Pancreas (tissue), 10 donors: ENCODE results near the gene GOLT1A. TPM values are rescaled to one million over a fixed set of nuclear protein-coding genes. Genes with fewer than 3 reads are reported as not detected.

ENCODE experiments used
- ATAC-seq, 4 donors: fragments of 200-7000 bp; cut with Tn5 transposase; one replicate each; pipeline versions ENCODE4 v1.8.0 to v1.9.1; 2020; ENCODE audit warnings: mild to moderate bottlenecking in 4 of 4, moderate library complexity in 4 of 4
- DNase-seq, 6 donors: peaks; one replicate each; pipeline ENCODE4 v3.0.0-alpha.2; 2020
- FAIRE-seq: peaks from 2 replicates; lab custom pipeline; 2012; peaks lifted over from hg19 to GRCh38; lab: Jason Lieb, UNC
- H3K27ac ChIP-seq, 4 donors: fragments of 200-600 bp; sonication (generic); 1 replicate in 3 of 4; 2 replicates in 1 of 4; pipeline versions ENCODE4 v1.5.0 to v1.8.0; 2020
- H3K27me3 ChIP-seq, 4 donors: fragments of 200-600 bp; one replicate each; pipeline ENCODE4 v1.8.0; 2021
- H3K36me3 ChIP-seq, 3 donors: fragments of 200-600 bp; sonication (generic) in 1 of 3; one replicate each; pipeline versions ENCODE4 v1.5.0 to v1.8.0; 2020 to 2021
- H3K4me1 ChIP-seq, 3 donors: fragments of 200-600 bp; one replicate each; pipeline ENCODE4 v1.8.0; 2021
- H3K4me3 ChIP-seq, 4 donors: fragments of 200-600 bp; sonication (generic) in 2 of 4; one replicate each; pipeline versions ENCODE4 v1.5.0 to v1.8.0; 2020 to 2021
- H3K9me3 ChIP-seq, 4 donors: fragments of 200-600 bp; one replicate each; pipeline ENCODE4 v1.8.0; 2021
- CTCF ChIP-seq, 4 donors: fragments of 200-600 bp; sonication (generic) in 3 of 4; IDR thresholded peaks; one replicate each; pipeline versions ENCODE4 v1.5.0 to v1.8.0; 2021; ENCODE audit warnings: antibody characterized with exemption in 4 of 4
- WGBS, 2 donors: extraction: QIAGEN DNeasy Blood & Tissue Kit; methylation state at CpG; one replicate each; pipeline ENCODE4 v1.1.7; 2013; 5-methylcytosine and 5-hydroxymethylcytosine counted together
- intact Hi-C, 3 donors: fragments of 100-400 bp; cut with DNase I; formaldehyde crosslinking; loops; one replicate each; pipeline versions ENCODE4 v1.11.1 to v1.14.2; 2022
- polyA plus RNA-seq, 2 donors: library from polyadenylated mRNA; stranded (reverse); fragments of 200-250 nt; gene quantifications; one replicate each; pipeline ENCODE4 v1.2.3, GENCODE V29; 2013
- total RNA-seq, 6 donors: library from RNA; stranded (reverse); fragmentation: NEBNext Ultra II Directional in 4 of 6; extraction: Animal tissue kit (Norgen Biotek cat#: 25700) in 4 of 6; gene quantifications; one replicate each; pipeline versions ENCODE4 v1.2.1 to v1.2.4, GENCODE V29; 2021 to 2023
- donor health status: healthy with polysubstance abuse.
- donor health status: DM: no; HTN: no; CAD: no; lungs with moderate emphysema.
- donor health status: DM: no; HTN: no; CAD: no.
- donor health status: control.
- donor health status: control.
- donor health status: Bipolar disorder and iron deficiency.
- donor health status: DM: yes; HTN: yes; CAD: no.
- donor health status: DM: no; HTN: no; CAD: no.
- donor health status: DM: no; HTN: no; CAD: no.
- donor health status: DM: yes; HTN: yes; CAD: no.

Gene GOLT1A
- total and polyA plus RNA-seq, 8 donors, result 6.0 to 38.8 (median 8.4) TPM

DNA sequence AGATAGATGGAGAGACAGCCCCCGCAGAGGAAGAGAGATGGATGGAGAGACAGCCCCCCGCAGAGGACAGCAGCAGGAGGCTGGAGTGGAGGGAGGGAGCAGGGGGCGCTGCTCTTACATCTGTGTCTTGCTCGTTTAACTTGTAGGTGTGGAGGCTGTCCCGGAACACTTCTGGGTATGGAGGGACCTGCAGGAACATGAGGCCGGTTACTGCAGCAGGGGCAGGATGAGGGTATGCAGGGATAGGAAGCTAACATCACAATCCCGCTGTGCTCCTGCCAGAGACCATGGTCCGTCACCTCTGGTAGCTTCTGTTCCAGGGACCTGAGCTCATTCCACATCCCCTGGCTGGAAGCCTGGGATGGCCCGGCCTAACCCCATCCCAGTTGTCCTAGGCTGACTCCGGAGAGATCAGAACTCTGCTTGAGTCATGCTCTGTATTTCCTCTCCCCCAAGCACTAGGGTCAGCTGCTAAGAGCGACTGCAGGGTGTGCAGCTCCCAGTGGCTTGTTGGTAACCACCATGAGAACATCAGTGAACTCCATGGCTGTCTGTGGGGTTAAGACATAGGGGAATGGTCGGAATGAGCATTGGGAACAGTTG is 36.7 kb upstream of the GOLT1A start:
- no peaks in the 10 kb centered on the region for H3K9me3 ChIP-seq
- WGBS, 2 donors, result 83 to 87% methylated on average over 12 of the region's 12 CpGs
- peaks cover 0 to 16% (median 0%) of the 10 kb centered on the region in 3 donors for H3K36me3 ChIP-seq
- DNase-seq, result no peak
- no peak overlapping the region for H3K27ac ChIP-seq
- H3K4me3 ChIP-seq, result no peak overlapping the region
- no peaks in the 10 kb centered on the region for H3K27me3 ChIP-seq
- no peak for FAIRE-seq
- no peak for TF ChIP-seq CTCF (IDR thresholded peaks at IDR 0.05)
- intact Hi-C loops, result loop anchor here in 1 of 3 donors (10.0 kb wide), 1 partner anchor 114 kb away; no protein-coding TSS in a partner anchor
- no peaks in the 10 kb centered on the region for H3K4me1 ChIP-seq
- ATAC-seq, result peak in 1 of 4 donors; percentile 26

DNA sequence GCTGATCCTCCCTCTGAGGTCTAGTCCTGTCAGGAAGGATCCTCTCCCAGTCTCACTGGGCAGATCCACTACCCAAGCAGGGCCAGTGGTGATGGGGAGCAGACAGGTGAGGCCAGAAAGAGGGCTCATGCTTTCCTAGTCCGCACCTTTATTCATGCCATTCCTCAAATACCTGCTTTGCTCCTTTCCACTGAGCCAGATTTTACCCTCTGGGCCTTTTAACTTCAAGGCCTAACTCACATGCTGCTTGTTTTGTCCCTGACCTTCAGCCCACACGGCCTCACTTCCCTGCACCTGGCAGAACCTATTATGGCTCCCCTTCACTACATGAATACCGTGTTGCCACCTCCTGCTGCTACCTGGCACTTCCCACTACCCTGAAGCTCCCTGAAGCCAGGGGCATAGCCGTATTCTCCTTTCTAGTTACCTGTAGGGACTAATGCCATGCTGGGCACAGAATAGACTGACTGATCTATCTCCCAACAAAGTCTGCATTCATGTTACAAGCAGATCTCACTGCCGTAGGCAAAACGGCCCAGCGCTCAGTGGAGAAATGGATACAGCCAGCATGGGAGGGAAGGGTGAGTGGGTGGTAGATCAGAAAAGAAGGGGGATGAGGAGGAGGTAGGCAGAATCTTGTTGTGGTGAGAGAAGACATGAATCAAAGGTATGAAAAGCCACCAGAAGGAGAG is 36.1 kb upstream of the GOLT1A start:
- no peak for TF ChIP-seq CTCF (IDR thresholded peaks at IDR 0.05)
- intact Hi-C loops, result loop anchor here in 1 of 3 donors (10.0 kb wide), 1 partner anchor 115 kb away; no protein-coding TSS in a partner anchor
- H3K36me3 ChIP-seq, result peaks cover 0 to 19% (median 0%) of the 10 kb centered on the region in 3 donors

GRCh38 chr1:204248954-204249353 is 35.2 kb upstream of the GOLT1A start:
- no peak for DNase-seq
- TF ChIP-seq CTCF (IDR thresholded peaks at IDR 0.05), result no peak
- H3K27me3 ChIP-seq, result no peaks in the 10 kb centered on the region
- H3K4me1 ChIP-seq, result no peaks in the 10 kb centered on the region
- H3K4me3 ChIP-seq, result no peak overlapping the region
- H3K36me3 ChIP-seq, result peaks cover 0 to 24% (median 0%) of the 10 kb centered on the region in 3 donors
- 92 to 93% methylated on average over 3 of the region's 3 CpGs for WGBS, 2 donors
- no peaks in the 10 kb centered on the region for H3K9me3 ChIP-seq
- FAIRE-seq, result no peak
- no peak overlapping the region for H3K27ac ChIP-seq
- no peak for ATAC-seq
- intact Hi-C loops, result no loop called here

More for the DNA sequence above, 36.1 kb upstream of the GOLT1A start:
- FAIRE-seq (no peak), ATAC-seq (no peak), DNase-seq (no peak)
- Histone ChIP-seq H3K27me3 (no peaks in the 10 kb centered on the region), H3K27ac (no peak overlapping the region), H3K9me3 (no peaks in the 10 kb centered on the region), H3K4me1 (no peaks in the 10 kb centered on the region), H3K4me3 (no peak overlapping the region)
- 67 to 71% methylated on average over 7 of the region's 7 CpGs for WGBS, 2 donors

GRCh38 chr1:204246876-204247275 is 33.1 kb upstream of the GOLT1A start:
- ATAC-seq (no peak), FAIRE-seq (no peak), DNase-seq (peak in 1 of 6 donors; percentile 27)
- no peak overlapping the region for H3K4me3 ChIP-seq
- H3K36me3 ChIP-seq, result peaks cover 0 to 24% (median 0%) of the 10 kb centered on the region in 3 donors
- intact Hi-C loops, result no loop called here
- H3K27ac ChIP-seq, result no peak overlapping the region
- 94 to 96% methylated on average over 4 of the region's 4 CpGs for WGBS, 2 donors
- no peaks in the 10 kb centered on the region for H3K27me3 ChIP-seq
- H3K4me1 ChIP-seq, result no peaks in the 10 kb centered on the region
- H3K9me3 ChIP-seq, result no peaks in the 10 kb centered on the region
- TF ChIP-seq CTCF (IDR thresholded peaks at IDR 0.05), result no peak

- Histone ChIP-seq H3K27me3 (no peaks in the 10 kb centered on the region), H3K36me3 (peaks cover 0 to 36% (median 0%) of the 10 kb centered on the region in 3 donors), H3K4me3 (no peak overlapping the region), H3K4me1 (no peaks in the 10 kb centered on the region), H3K9me3 (no peaks in the 10 kb centered on the region), H3K27ac (no peak overlapping the region)
- peak in 1 of 6 donors; percentile 54 for DNase-seq
- WGBS, 2 donors, result 96 to 97% methylated on average over 10 of the region's 10 CpGs
- no peak for ATAC-seq
- intact Hi-C loops, result no loop called here
- no peak for FAIRE-seq
- TF ChIP-seq CTCF (IDR thresholded peaks at IDR 0.05), result no peak
These were observed 29.1 kb upstream of the GOLT1A start for GRCh38 chr1:204242920-204243319.
